ENCODE measurements around the gene CCDC194. TPM values are rescaled to one million over a fixed set of nuclear protein-coding genes. Genes with fewer than 3 reads are reported as not detected.

CCDC194 gene
- total RNA-seq, 3 donors from 2014 or later: 0.53 to 0.54 TPM; not detected in 1

DNA sequence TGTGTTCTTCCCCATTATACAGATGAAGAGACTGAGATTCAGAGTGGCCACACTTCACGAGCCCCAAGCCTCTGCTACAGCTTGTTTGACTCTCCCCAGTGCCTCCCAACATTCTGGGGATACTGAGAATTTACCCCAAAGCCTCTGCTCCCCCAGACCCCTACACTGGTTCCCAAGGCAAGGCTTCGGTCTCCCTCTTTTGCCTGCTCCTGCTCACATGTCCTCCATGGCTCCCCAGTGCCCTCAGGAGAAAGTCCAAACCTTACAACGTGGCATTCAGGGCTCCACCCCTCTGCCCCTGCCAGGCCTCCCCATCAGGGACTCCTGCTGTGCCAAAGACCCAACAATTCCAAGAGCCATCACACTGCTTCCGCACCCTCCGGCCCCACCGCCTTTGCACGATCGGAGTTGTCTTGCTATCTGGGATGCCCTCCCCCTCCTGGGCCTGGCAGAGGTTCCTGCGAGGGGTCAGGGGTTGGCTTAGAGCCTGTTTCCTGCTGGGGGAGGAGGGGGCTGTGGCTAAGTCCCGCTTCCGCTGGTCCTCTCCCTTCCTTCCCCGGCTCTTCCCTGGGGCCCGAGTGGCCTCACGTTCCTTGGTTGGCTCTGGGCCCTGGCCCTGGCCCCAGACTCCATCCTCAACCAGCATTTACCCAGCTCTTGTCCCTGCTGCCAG lies 41.3 kb downstream of the CCDC194 start:
- no peak overlapping the region for H3K4me3 ChIP-seq
- no peaks in the 10 kb centered on the region for H3K36me3 ChIP-seq (ENCODE audit: low read depth)
- DNase-seq (no peak), ATAC-seq (no peak)
- intact Hi-C loops (cut with DNase I, micrococcal nuclease): no loop called here
- TF ChIP-seq, protein P1, sequence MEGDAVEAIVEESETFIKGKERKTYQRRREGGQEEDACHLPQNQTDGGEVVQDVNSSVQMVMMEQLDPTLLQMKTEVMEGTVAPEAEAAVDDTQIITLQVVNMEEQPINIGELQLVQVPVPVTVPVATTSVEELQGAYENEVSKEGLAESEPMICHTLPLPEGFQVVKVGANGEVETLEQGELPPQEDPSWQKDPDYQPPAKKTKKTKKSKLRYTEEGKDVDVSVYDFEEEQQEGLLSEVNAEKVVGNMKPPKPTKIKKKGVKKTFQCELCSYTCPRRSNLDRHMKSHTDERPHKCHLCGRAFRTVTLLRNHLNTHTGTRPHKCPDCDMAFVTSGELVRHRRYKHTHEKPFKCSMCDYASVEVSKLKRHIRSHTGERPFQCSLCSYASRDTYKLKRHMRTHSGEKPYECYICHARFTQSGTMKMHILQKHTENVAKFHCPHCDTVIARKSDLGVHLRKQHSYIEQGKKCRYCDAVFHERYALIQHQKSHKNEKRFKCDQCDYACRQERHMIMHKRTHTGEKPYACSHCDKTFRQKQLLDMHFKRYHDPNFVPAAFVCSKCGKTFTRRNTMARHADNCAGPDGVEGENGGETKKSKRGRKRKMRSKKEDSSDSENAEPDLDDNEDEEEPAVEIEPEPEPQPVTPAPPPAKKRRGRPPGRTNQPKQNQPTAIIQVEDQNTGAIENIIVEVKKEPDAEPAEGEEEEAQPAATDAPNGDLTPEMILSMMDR (IDR thresholded peaks at IDR 0.05): no peak
- H3K4me1 ChIP-seq (ENCODE audit: low read depth): no peaks in the 10 kb centered on the region
- H3K9me3 ChIP-seq: no peaks in the 10 kb centered on the region

DNA sequence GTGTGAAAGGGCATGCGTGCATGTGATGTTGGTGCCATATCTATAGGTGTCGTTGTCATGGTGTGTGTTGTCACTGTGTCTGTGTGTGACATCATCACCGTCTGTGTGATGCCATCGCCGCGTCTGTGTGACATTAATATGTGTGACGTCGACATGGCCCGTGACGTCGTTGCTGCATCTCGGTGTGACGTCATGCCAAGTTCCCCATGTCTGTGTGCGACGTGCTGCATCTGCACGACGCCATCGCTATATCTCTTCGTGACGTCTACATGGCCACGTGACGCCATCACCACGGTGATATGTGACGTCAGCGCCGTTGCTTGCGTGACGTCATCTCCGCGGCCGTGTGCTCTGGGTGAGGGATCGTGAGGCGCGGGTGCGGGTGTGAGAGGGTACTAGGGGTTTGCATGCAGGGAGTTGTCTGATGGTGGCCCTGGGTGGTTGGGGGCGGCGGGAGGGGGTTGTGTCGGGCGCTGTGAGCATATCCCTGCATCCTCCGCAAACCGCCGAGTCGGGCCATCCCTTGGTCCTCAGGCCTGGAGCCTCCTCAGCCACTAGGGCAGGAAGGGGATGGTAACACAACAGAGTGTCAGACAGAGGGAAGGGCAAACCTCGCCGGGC lies 42.1 kb downstream of the CCDC194 start:
- intact Hi-C loops (cut with DNase I, micrococcal nuclease): no loop called here
- Histone ChIP-seq H3K4me3 (no peak overlapping the region), H3K4me1 (ENCODE audit: low read depth) (no peaks in the 10 kb centered on the region), H3K9me3 (no peaks in the 10 kb centered on the region), H3K36me3 (ENCODE audit: low read depth) (no peaks in the 10 kb centered on the region)
- TF ChIP-seq, protein P1 (IDR thresholded peaks at IDR 0.05): no peak
- no peak for DNase-seq
- ATAC-seq: no peak

DNA sequence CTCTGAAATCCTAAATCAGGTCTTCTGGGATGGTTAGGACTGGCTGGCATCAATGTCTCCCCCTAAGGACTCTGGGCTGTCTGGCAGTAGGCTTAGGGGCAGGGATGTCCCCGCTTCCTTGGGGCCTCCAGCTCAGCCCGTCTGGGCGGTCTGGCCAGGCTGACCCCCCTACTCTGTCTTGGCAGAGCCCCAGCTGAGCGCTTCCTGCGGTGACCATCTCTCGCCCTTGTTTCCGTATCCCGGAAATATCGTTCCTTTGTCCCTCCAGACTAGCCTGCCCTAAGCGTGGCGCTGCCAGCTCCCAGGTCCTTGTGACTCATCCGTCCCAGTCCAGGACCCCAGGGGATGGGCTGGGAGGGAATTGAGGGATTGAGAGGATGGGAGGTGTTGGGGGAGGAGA lies 45.3 kb downstream of the CCDC194 start:
- peak; percentile 23 for ATAC-seq
- Histone ChIP-seq H3K36me3 (ENCODE audit: low read depth) (no peaks in the 10 kb centered on the region), H3K4me3 (no peak overlapping the region), H3K4me1 (ENCODE audit: low read depth) (no peaks in the 10 kb centered on the region), H3K9me3 (no peaks in the 10 kb centered on the region)
- intact Hi-C loops (cut with DNase I, micrococcal nuclease): loop anchor here (5.0 kb wide), 1 partner anchor 39 kb away; no protein-coding TSS in a partner anchor
- DNase-seq: peak in 2 of 3 donors; percentile 43 to 67
- TF ChIP-seq, protein P1 (IDR thresholded peaks at IDR 0.05): no peak

DNA sequence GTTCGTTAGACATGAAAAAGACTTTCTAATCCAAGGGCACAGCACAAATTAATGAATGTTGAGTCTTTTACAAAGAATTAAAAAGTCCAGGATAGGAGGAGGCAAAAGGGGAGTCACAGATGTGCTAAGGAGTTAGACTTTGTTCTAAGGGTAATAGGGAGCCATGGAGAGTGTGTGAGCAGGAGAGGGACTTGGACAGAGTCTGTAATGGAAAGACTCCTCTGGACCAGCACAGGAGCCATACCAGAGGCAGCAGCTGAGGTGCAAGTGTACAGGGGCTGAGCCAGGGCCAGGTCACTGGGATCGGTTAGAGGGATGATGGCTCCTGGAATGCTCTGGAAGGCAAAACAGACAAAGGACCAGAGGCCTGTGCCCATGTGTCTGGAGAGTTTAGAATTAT lies 46.1 kb downstream of the CCDC194 start:
- intact Hi-C loops (cut with DNase I, micrococcal nuclease): loop anchor here (5.0 kb wide), 1 partner anchor 39 kb away; no protein-coding TSS in a partner anchor
- no peak for DNase-seq
- Histone ChIP-seq H3K4me1 (ENCODE audit: low read depth) (no peaks in the 10 kb centered on the region), H3K9me3 (no peaks in the 10 kb centered on the region), H3K4me3 (no peak overlapping the region), H3K36me3 (ENCODE audit: low read depth) (no peaks in the 10 kb centered on the region)
- ATAC-seq: no peak
- TF ChIP-seq, protein P1 (IDR thresholded peaks at IDR 0.05): no peak

DNA sequence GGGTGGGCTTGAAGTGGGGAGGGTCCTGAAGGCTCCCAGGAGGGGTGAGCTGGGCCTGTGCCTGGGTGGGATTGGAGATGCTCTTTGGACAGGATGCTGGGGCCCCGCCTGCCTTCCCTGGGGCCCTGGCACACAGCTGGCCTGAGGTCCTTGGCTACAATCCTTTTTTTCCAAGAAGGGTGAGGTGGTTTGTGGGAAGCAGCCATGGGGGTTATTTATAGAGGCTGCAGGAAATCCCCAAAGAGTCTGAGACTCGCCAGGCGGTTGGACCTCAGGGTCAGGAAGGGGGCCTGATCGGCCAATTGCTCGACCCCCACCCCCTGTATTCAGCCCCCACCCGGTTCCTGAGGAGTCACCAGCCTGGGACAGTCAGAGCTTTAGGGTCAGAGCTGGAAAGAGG lies 46.6 kb downstream of the CCDC194 start:
- no peak for ATAC-seq
- intact Hi-C loops (cut with DNase I, micrococcal nuclease): loop anchor here (5.0 kb wide), 1 partner anchor 40 kb away; no protein-coding TSS in a partner anchor

More for the DNA sequence above, 46.6 kb downstream of the CCDC194 start:
- no peaks in the 10 kb centered on the region for H3K36me3 ChIP-seq (ENCODE audit: low read depth)
- no peaks in the 10 kb centered on the region for H3K4me1 ChIP-seq (ENCODE audit: low read depth)
- DNase-seq: no peak
- no peaks in the 10 kb centered on the region for H3K9me3 ChIP-seq
- TF ChIP-seq, protein P1 (IDR thresholded peaks at IDR 0.05): no peak
- H3K4me3 ChIP-seq: no peak overlapping the region

All from mucosa of descending colon (tissue), 3 donors.